Measurements from ENCODE around the gene SERPINB10.

DNA sequence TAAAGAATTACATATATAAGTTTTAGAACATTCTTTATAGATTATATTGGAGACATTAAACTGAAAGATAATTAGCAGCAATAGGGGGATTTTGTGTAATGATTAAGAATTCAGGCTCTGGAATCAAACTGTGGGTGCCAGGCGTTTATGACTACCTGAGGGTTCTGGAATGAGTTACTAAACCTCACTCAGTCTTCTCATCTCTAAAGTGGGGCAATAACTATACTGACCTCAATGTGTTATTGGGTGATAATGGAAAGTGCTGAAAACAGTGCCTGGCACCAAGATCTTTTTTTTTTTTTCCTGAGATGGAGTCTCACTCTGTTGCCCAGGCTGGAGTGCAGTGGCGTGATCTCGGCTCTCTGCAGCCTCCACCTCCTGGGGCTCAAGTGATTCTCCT lies 69.3 kb downstream of the SERPINB10 start:
- TF ChIP-seq, protein P1, sequence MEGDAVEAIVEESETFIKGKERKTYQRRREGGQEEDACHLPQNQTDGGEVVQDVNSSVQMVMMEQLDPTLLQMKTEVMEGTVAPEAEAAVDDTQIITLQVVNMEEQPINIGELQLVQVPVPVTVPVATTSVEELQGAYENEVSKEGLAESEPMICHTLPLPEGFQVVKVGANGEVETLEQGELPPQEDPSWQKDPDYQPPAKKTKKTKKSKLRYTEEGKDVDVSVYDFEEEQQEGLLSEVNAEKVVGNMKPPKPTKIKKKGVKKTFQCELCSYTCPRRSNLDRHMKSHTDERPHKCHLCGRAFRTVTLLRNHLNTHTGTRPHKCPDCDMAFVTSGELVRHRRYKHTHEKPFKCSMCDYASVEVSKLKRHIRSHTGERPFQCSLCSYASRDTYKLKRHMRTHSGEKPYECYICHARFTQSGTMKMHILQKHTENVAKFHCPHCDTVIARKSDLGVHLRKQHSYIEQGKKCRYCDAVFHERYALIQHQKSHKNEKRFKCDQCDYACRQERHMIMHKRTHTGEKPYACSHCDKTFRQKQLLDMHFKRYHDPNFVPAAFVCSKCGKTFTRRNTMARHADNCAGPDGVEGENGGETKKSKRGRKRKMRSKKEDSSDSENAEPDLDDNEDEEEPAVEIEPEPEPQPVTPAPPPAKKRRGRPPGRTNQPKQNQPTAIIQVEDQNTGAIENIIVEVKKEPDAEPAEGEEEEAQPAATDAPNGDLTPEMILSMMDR (IDR thresholded peaks at IDR 0.05), result no peak
- TF ChIP-seq IRF2 (CRISPR knock-in tag; IDR thresholded peaks at IDR 0.05; ENCODE audit: borderline replicate concordance, low read depth) (no peak), SP1 (CRISPR knock-in tag; conservative IDR thresholded peaks at IDR 0.05) (no peak), OVOL2 (CRISPR knock-in tag; IDR thresholded peaks at IDR 0.05; ENCODE audit: borderline replicate concordance) (no peak), FOXP1 (CRISPR knock-in tag; IDR thresholded peaks at IDR 0.05; ENCODE audit: borderline replicate concordance) (no peak), ZBTB21 (CRISPR knock-in tag; IDR thresholded peaks at IDR 0.05; ENCODE audit: borderline replicate concordance) (no peak), NR1H2 (CRISPR knock-in tag; IDR thresholded peaks at IDR 0.05) (no peak), ELF4 (CRISPR knock-in tag; IDR thresholded peaks at IDR 0.05; ENCODE audit: low read depth) (no peak)
- TF ChIP-seq, protein P2, sequence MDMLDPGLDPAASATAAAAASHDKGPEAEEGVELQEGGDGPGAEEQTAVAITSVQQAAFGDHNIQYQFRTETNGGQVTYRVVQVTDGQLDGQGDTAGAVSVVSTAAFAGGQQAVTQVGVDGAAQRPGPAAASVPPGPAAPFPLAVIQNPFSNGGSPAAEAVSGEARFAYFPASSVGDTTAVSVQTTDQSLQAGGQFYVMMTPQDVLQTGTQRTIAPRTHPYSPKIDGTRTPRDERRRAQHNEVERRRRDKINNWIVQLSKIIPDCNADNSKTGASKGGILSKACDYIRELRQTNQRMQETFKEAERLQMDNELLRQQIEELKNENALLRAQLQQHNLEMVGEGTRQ (CRISPR knock-in tag; IDR thresholded peaks at IDR 0.05), result no peak
- TF ChIP-seq, protein P3, sequence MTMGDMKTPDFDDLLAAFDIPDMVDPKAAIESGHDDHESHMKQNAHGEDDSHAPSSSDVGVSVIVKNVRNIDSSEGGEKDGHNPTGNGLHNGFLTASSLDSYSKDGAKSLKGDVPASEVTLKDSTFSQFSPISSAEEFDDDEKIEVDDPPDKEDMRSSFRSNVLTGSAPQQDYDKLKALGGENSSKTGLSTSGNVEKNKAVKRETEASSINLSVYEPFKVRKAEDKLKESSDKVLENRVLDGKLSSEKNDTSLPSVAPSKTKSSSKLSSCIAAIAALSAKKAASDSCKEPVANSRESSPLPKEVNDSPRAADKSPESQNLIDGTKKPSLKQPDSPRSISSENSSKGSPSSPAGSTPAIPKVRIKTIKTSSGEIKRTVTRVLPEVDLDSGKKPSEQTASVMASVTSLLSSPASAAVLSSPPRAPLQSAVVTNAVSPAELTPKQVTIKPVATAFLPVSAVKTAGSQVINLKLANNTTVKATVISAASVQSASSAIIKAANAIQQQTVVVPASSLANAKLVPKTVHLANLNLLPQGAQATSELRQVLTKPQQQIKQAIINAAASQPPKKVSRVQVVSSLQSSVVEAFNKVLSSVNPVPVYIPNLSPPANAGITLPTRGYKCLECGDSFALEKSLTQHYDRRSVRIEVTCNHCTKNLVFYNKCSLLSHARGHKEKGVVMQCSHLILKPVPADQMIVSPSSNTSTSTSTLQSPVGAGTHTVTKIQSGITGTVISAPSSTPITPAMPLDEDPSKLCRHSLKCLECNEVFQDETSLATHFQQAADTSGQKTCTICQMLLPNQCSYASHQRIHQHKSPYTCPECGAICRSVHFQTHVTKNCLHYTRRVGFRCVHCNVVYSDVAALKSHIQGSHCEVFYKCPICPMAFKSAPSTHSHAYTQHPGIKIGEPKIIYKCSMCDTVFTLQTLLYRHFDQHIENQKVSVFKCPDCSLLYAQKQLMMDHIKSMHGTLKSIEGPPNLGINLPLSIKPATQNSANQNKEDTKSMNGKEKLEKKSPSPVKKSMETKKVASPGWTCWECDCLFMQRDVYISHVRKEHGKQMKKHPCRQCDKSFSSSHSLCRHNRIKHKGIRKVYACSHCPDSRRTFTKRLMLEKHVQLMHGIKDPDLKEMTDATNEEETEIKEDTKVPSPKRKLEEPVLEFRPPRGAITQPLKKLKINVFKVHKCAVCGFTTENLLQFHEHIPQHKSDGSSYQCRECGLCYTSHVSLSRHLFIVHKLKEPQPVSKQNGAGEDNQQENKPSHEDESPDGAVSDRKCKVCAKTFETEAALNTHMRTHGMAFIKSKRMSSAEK (CRISPR knock-in tag; IDR thresholded peaks at IDR 0.05; ENCODE audit: borderline replicate concordance), result no peak
- TF ChIP-seq, protein P4, sequence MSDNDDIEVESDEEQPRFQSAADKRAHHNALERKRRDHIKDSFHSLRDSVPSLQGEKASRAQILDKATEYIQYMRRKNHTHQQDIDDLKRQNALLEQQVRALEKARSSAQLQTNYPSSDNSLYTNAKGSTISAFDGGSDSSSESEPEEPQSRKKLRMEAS (CRISPR knock-in tag; IDR thresholded peaks at IDR 0.05), result no peak
- TF ChIP-seq, protein P5, sequence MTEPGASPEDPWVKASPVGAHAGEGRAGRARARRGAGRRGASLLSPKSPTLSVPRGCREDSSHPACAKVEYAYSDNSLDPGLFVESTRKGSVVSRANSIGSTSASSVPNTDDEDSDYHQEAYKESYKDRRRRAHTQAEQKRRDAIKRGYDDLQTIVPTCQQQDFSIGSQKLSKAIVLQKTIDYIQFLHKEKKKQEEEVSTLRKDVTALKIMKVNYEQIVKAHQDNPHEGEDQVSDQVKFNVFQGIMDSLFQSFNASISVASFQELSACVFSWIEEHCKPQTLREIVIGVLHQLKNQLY (CRISPR knock-in tag; IDR thresholded peaks at IDR 0.05), result no peak
- TF ChIP-seq, protein P6, sequence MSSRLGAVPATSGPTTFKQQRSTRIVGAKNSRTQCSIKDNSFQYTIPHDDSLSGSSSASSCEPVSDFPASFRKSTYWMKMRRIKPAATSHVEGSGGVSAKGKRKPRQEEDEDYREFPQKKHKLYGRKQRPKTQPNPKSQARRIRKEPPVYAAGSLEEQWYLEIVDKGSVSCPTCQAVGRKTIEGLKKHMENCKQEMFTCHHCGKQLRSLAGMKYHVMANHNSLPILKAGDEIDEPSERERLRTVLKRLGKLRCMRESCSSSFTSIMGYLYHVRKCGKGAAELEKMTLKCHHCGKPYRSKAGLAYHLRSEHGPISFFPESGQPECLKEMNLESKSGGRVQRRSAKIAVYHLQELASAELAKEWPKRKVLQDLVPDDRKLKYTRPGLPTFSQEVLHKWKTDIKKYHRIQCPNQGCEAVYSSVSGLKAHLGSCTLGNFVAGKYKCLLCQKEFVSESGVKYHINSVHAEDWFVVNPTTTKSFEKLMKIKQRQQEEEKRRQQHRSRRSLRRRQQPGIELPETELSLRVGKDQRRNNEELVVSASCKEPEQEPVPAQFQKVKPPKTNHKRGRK (CRISPR knock-in tag; IDR thresholded peaks at IDR 0.05; ENCODE audit: borderline replicate concordance), result no peak
- TF ChIP-seq, protein P7, sequence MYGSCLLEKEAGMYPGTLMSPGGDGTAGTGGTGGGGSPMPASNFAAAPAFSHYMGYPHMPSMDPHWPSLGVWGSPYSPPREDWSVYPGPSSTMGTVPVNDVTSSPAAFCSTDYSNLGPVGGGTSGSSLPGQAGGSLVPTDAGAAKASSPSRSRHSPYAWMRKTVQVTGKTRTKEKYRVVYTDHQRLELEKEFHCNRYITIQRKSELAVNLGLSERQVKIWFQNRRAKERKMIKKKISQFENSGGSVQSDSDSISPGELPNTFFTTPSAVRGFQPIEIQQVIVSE (CRISPR knock-in tag; IDR thresholded peaks at IDR 0.05; ENCODE audit: borderline replicate concordance), result no peak
